ENCODE results near the gene LGALS9B.
"Not testable (repeated sequence)": the region's sequence is repeated elsewhere in the genome, so short reads cannot be mapped to it uniquely, and the experiment has no call there.

Gene LGALS9B

GRCh38 chr17:20467447-20467846 lies at the start of gene LGALS9B:
LGALS9B (minus strand) TSS chr17:20467539; CDS start chr17:20467470, 69 bp downstream.
- DNase-seq = not testable (repeated sequence)

GRCh38 chr17:20516986-20517385 lies 49.6 kb upstream of the LGALS9B start:
- DNase-seq = not testable (repeated sequence)

GRCh38 chr17:20515099-20515498 lies 47.8 kb upstream of the LGALS9B start:
- DNase-seq = not testable (repeated sequence)

- DNase-seq = not testable (repeated sequence)
Measured at GRCh38 chr17:20513539-20513938, 46.2 kb upstream of the LGALS9B start.

- DNase-seq = not testable (repeated sequence)
Measured at GRCh38 chr17:20512378-20512777, 45.0 kb upstream of the LGALS9B start.

GRCh38 chr17:20511778-20512177 lies 44.4 kb upstream of the LGALS9B start:
- DNase-seq = not testable (repeated sequence)

GRCh38 chr17:20505333-20505732 lies 38.0 kb upstream of the LGALS9B start:
- not testable (repeated sequence) for DNase-seq

GRCh38 chr17:20504388-20505066 lies 37.2 kb upstream of the LGALS9B start:
- DNase-seq = not testable (repeated sequence)

- DNase-seq = not testable (repeated sequence)
Measured at GRCh38 chr17:20501896-20502295, 34.6 kb upstream of the LGALS9B start.

GRCh38 chr17:20500346-20500745 lies 33.0 kb upstream of the LGALS9B start:
- not testable (repeated sequence) for DNase-seq

- DNase-seq = not testable (repeated sequence)
Measured at GRCh38 chr17:20495420-20495819, 28.1 kb upstream of the LGALS9B start.

GRCh38 chr17:20494735-20495134 lies 27.4 kb upstream of the LGALS9B start:
- DNase-seq = not testable (repeated sequence)

- DNase-seq = not testable (repeated sequence)
Measured at GRCh38 chr17:20494147-20494546, 26.8 kb upstream of the LGALS9B start.

- not testable (repeated sequence) for DNase-seq
Measured at GRCh38 chr17:20492971-20493370, 25.6 kb upstream of the LGALS9B start.

GRCh38 chr17:20492099-20492498 lies 24.8 kb upstream of the LGALS9B start:
- DNase-seq = not testable (repeated sequence)

GRCh38 chr17:20484930-20485329 lies 17.6 kb upstream of the LGALS9B start:
- DNase-seq = not testable (repeated sequence)

GRCh38 chr17:20479889-20480591 lies 12.7 kb upstream of the LGALS9B start:
- DNase-seq = not testable (repeated sequence)

GRCh38 chr17:20477398-20478071 lies 10.2 kb upstream of the LGALS9B start:
- not testable (repeated sequence) for DNase-seq

- not testable (repeated sequence) for DNase-seq
Measured at GRCh38 chr17:20475137-20475831, 7.9 kb upstream of the LGALS9B start.

GRCh38 chr17:20474081-20474480 lies 6.7 kb upstream of the LGALS9B start:
- DNase-seq = not testable (repeated sequence)

GRCh38 chr17:20469946-20470345 lies 2.6 kb upstream of the LGALS9B start:
- DNase-seq = not testable (repeated sequence)

GRCh38 chr17:20469107-20469506 lies 1.8 kb upstream of the LGALS9B start:
- DNase-seq = not testable (repeated sequence)

GRCh38 chr17:20466999-20467398 lies 340 bp downstream of the LGALS9B start:
- DNase-seq = not testable (repeated sequence)
